SK-N-SH (cell line): ENCODE measurements around the gene ANO6. TPM values are rescaled to one million over a fixed set of nuclear protein-coding genes. Genes with fewer than 3 reads are reported as not detected.

Experiments
- CTCF ChIA-PET: fragments of 300-600, 350-600 bp; formaldehyde crosslinking; extraction: SDS; loops from one replicate; lab custom pipeline; 2021; lab: Yijun Ruan, JAX
- POLR2A ChIA-PET: fragments of 350-600 bp; sonication (Branson Sonifier 250); formaldehyde crosslinking; extraction: SDS; loops from one replicate; lab custom pipeline; 2020; ENCODE audit warnings: antibody characterized with exemption, inconsistent platforms; lab: Yijun Ruan, JAX
- DNase-seq: peaks from one replicate; pipeline ENCODE4 v3.0.0; 2012
- H2AFZ ChIP-seq: fragments of 200-600 bp; sonication (generic); 2 replicates; pipeline ENCODE4 v1.8.1; 2016; ENCODE audit warnings: antibody characterized with exemption, mild to moderate bottlenecking, low read depth
- H3F3A ChIP-seq: fragments of 200-600 bp; sonication (generic); replicated peaks from 2 replicates; pipeline ENCODE3; 2016; ENCODE audit warnings: antibody characterized with exemption, mild to moderate bottlenecking; ENCODE audit not compliant: insufficient read depth
- H3K27ac ChIP-seq, 2 experiments: fragments of 200-500 bp in 1 of 2; fragments of 200-600 bp in 1 of 2; sonication (Bioruptor generic) in 1 of 2; sonication (generic), shearing (Covaris generic) in 1 of 2; 2 replicates each; pipeline versions ENCODE4 v1.5.1 to v1.6.1; 2014 to 2016; ENCODE audit warnings: low read depth in 2 of 2, inconsistent platforms in 1 of 2, low read length in 1 of 2, mild to moderate bottlenecking in 1 of 2, mixed read lengths in 1 of 2
- H3K27me3 ChIP-seq: fragments of 200-600 bp; sonication (generic), shearing (Covaris generic); 2 replicates; pipeline ENCODE4 v1.6.1; 2016; ENCODE audit warnings: mixed run types; ENCODE audit not compliant: insufficient read depth
- H3K36me3 ChIP-seq, 2 experiments: fragments of 200-500 bp in 1 of 2; fragments of 200-600 bp in 1 of 2; sonication (Bioruptor generic) in 1 of 2; sonication (generic) in 1 of 2; replicated peaks in 1 of 2; 2 replicates each; pipeline versions ENCODE3 to v1.5.1; 2014 to 2016; ENCODE audit warnings: low read length in 1 of 2, mild to moderate bottlenecking in 1 of 2; ENCODE audit not compliant: insufficient read depth in 2 of 2, control insufficient read depth in 1 of 2
- H3K4me1 ChIP-seq, 2 experiments: fragments of 200-500 bp in 1 of 2; fragments of 200-600 bp in 1 of 2; sonication (Bioruptor generic) in 1 of 2; sonication (generic), shearing (Covaris generic) in 1 of 2; 2 replicates each; pipeline versions ENCODE4 v1.5.1 to v1.6.1; 2014 to 2016; ENCODE audit warnings: low read depth in 1 of 2, low read length in 1 of 2, mixed run types in 1 of 2; ENCODE audit not compliant: insufficient read depth in 2 of 2, control insufficient read depth in 1 of 2
- H3K4me2 ChIP-seq: fragments of 200-600 bp; sonication (generic), shearing (Covaris generic); 2 replicates; pipeline ENCODE4 v1.6.1; 2017; ENCODE audit warnings: mixed run types
- H3K4me3 ChIP-seq, 2 experiments: fragments of 200-500 bp in 1 of 2; fragments of 200-600 bp in 1 of 2; sonication (Bioruptor generic) in 1 of 2; sonication (generic), shearing (Covaris generic) in 1 of 2; 2 replicates each; pipeline versions ENCODE4 v1.5.1 to v1.8.1; 2014 to 2016; ENCODE audit warnings: low read depth in 2 of 2, inconsistent platforms in 1 of 2, low read length in 1 of 2, mild to moderate bottlenecking in 1 of 2, mixed read lengths in 1 of 2, moderate library complexity in 1 of 2
- H3K79me2 ChIP-seq: fragments of 200-600 bp; sonication (generic); 2 replicates; pipeline ENCODE4 v1.8.1; 2017; ENCODE audit warnings: mild to moderate bottlenecking; ENCODE audit not compliant: insufficient read depth
- H3K9ac ChIP-seq: fragments of 200-600 bp; sonication (generic); 2 replicates; pipeline ENCODE4 v1.6.1; 2017; ENCODE audit warnings: mixed run types
- H3K9me2 ChIP-seq: fragments of 200-600 bp; sonication (generic); 2 replicates; pipeline ENCODE4 v1.6.1; 2017; ENCODE audit warnings: mixed run types
- H3K9me3 ChIP-seq: fragments of 200-600 bp; sonication (generic); 2 replicates; pipeline ENCODE4 v1.6.1; 2017; ENCODE audit warnings: mixed run types, mild to moderate bottlenecking, moderate library complexity
- H4K20me1 ChIP-seq: fragments of 200-600 bp; sonication (generic); 2 replicates; pipeline ENCODE4 v1.6.1; 2017; ENCODE audit warnings: mild to moderate bottlenecking, mixed run types; ENCODE audit not compliant: insufficient read depth
- CHD2 ChIP-seq: fragments of 150-350 bp; IDR thresholded peaks from 2 replicates; pipeline ENCODE4 v1.6.1; 2018; ENCODE audit warnings: low read length; ENCODE audit not compliant: partially characterized antibody
- EP300 ChIP-seq, 2 experiments: IDR thresholded peaks; 2 replicates each; pipeline versions ENCODE4 v1.4.0 to v1.6.1; 2012; ENCODE audit warnings: borderline replicate concordance in 1 of 2, low read depth in 1 of 2, low read length in 1 of 2
- EZH2phosphoT487 ChIP-seq: fragments of 200-600 bp; sonication (generic); IDR thresholded peaks from 2 replicates; pipeline ENCODE4 v1.6.1; 2017; ENCODE audit warnings: low read depth, mixed run types, mild to moderate bottlenecking, antibody characterized with exemption, moderate library complexity, borderline replicate concordance
- JUND ChIP-seq: IDR thresholded peaks from 2 replicates; pipeline ENCODE4 v1.4.0; 2012
- NFIC ChIP-seq: IDR thresholded peaks from 2 replicates; pipeline ENCODE4 v1.4.0; 2012; ENCODE audit warnings: borderline replicate concordance
- NRF1 ChIP-seq: IDR thresholded peaks from 2 replicates; pipeline ENCODE4 v1.6.1; 2012; ENCODE audit warnings: low read depth, mild to moderate bottlenecking, low read length
- RAD21 ChIP-seq: IDR thresholded peaks from 2 replicates; pipeline ENCODE4 v1.6.1; 2012; ENCODE audit warnings: mild to moderate bottlenecking, low read length
- RCOR1 ChIP-seq: fragments of 150-350 bp; IDR thresholded peaks from 2 replicates; pipeline ENCODE4 v1.6.1; 2017; ENCODE audit warnings: antibody characterized with exemption, low read length
- RFX5 ChIP-seq: IDR thresholded peaks from 2 replicates; pipeline ENCODE4 v1.6.1; 2012; ENCODE audit warnings: mild to moderate bottlenecking, improper control_type of control experiment, low read length
- TEAD4 ChIP-seq: IDR thresholded peaks from 2 replicates; pipeline ENCODE4 v1.4.0; 2012; ENCODE audit warnings: mild to moderate bottlenecking, borderline replicate concordance; ENCODE audit not compliant: insufficient read depth
- WGBS: methylation state at CpG from one replicate; pipeline ENCODE4 v1.1.6; 2017; ENCODE audit warnings: low lambda C conversion rate; 5-methylcytosine and 5-hydroxymethylcytosine counted together
- polyA plus RNA-seq, 3 experiments: library from polyadenylated mRNA; depleted of rRNA; stranded (reverse); fragments of >200 nt; gene quantifications; 2 replicates each; pipeline ENCODE4 v1.2.3, GENCODE V29; 2012
- TF ChIP-seq, protein P1 (sequence below): fragments of 150-350 bp; IDR thresholded peaks from 2 replicates; pipeline ENCODE4 v1.6.1; 2017; ENCODE audit warnings: antibody characterized with exemption, low read length, low read depth, borderline replicate concordance

Gene ANO6
- polyA plus RNA-seq, 1 of the 3 experiments (the other 2 are of a cell fraction) = 20.1 TPM

DNA sequence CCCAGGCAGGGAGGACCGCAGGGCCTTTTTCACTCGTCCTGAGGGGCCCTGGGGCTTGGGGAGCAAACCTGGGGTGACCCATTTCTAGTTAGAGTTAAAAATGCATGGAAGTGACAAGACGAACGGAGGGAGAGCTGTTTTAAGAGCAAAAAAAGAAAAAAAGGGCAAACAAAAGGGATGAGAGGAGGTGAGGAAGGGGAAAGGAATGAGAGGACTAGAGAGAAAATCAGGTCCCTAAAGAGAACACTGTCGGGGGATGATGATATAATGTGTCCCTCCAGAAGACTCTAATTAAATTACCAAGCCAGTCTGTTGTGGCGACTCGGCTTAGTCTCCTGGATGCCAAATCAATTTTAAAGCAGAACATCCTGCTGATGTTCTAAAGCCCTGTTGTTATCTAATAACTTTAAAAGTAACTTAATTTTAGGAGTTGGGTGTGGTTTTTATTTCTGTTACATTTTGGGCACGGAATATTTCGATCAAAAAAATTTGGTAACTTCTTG, 1.1 kb downstream of the ANO6 start:
- peak; percentile 65 for DNase-seq
- peak overlapping the region; percentile 85 for H3K4me2 ChIP-seq
- no peaks in the 10 kb centered on the region for H3K9me2 ChIP-seq
- POLR2A ChIA-PET = no interaction called here
- no peaks in the 10 kb centered on the region for H3K36me3 ChIP-seq
- peak overlapping the region; percentile 86 to 92 for H3K4me3 ChIP-seq
- no peak overlapping the region for H2AFZ ChIP-seq
- peaks cover 71% of the 10 kb centered on the region for H3K79me2 ChIP-seq
- no peaks in the 10 kb centered on the region for H3K9me3 ChIP-seq
- H4K20me1 ChIP-seq = peaks cover 17% of the 10 kb centered on the region
- TF ChIP-seq RCOR1 (peak; percentile 28; the same call in 1 of the 2 replicates), NRF1 (no peak), EP300 (IDR thresholded peaks at IDR 0.05; ENCODE audit: borderline replicate concordance in 1 of 2, low read depth in 1 of 2, low read length in 1 of 2) (peak in 1 of 2 experiments; percentile 55; a peak in 1 of 4 replicates), RAD21 (0 out of 2 replicates have a peak, but pooled peaks have one; percentile 12)
- WGBS = under 1% methylated on average over 9 of the region's 9 CpGs
- CTCF ChIA-PET = interaction anchor here (0.7 to 3.8 kb wide), 9 partner anchors 9 to 215 kb away, joined by 3 to 16 read pairs (median 3); no protein-coding TSS in a partner anchor
- peaks cover 11% of the 10 kb centered on the region for H3F3A ChIP-seq
- H3K27ac ChIP-seq = peak overlapping the region; percentile 98 to 99
- H3K27me3 ChIP-seq = no peaks in the 10 kb centered on the region
- peaks cover 0 to 3% of the 10 kb centered on the region in 2 experiments; a peak in 2 of 4 replicates for H3K4me1 ChIP-seq
- H3K9ac ChIP-seq = peak overlapping the region; percentile 97

DNA sequence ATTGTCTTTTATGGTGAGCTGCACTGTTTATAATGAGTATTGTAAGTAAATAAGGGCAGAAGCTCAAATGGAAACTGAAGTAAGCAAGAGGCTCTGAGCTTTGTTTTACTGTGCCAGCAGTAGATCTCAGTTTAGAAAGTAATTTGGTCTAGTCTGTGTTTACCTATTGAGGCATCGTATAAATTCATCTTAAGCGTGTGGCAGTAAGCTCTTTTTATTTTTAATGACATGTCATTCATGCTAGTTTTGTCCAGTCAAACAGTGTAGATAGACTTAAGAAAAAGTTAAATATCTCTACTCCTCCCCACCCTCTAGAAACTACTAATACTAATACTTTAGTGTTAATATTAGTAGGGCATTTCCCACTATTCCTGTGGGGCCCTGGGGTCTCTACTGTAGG, 2.0 kb downstream of the ANO6 start:
- POLR2A ChIA-PET = no interaction called here
- H3K4me1 ChIP-seq = peaks cover 0 to 3% of the 10 kb centered on the region in 2 experiments; a peak in 2 of 4 replicates
- peak overlapping the region; percentile 85 for H3K4me2 ChIP-seq
- no peaks in the 10 kb centered on the region for H3K27me3 ChIP-seq
- no peaks in the 10 kb centered on the region for H3K9me3 ChIP-seq
- TF ChIP-seq JUND = no peak
- no peak for TF ChIP-seq NFIC
- TF ChIP-seq, protein P1, sequence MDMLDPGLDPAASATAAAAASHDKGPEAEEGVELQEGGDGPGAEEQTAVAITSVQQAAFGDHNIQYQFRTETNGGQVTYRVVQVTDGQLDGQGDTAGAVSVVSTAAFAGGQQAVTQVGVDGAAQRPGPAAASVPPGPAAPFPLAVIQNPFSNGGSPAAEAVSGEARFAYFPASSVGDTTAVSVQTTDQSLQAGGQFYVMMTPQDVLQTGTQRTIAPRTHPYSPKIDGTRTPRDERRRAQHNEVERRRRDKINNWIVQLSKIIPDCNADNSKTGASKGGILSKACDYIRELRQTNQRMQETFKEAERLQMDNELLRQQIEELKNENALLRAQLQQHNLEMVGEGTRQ = no peak
- no peak for TF ChIP-seq EZH2phosphoT487
- no peak for TF ChIP-seq CHD2
- TF ChIP-seq TEAD4 = no peak
- TF ChIP-seq RFX5 = no peak
- H3K36me3 ChIP-seq = peaks cover 0 to 5% of the 10 kb centered on the region in 2 experiments
- H3K9me2 ChIP-seq = no peaks in the 10 kb centered on the region
- CTCF ChIA-PET = interaction anchor here (0.9 to 3.8 kb wide), 4 partner anchors 9 to 171 kb away, joined by 3 to 16 read pairs (median 6); no protein-coding TSS in a partner anchor
- H4K20me1 ChIP-seq = peaks cover 21% of the 10 kb centered on the region
- peaks cover 11% of the 10 kb centered on the region for H3F3A ChIP-seq
- H2AFZ ChIP-seq = no peak overlapping the region
- H3K79me2 ChIP-seq = peaks cover 79% of the 10 kb centered on the region
- H3K9ac ChIP-seq = peak overlapping the region; percentile 97
- H3K27ac ChIP-seq = peak overlapping the region in 1 of 2 experiments; percentile 99; a peak in 3 of 4 replicates
- peak overlapping the region; percentile 86 to 92 for H3K4me3 ChIP-seq
- no peak for DNase-seq
- 68% methylated on average over 2 of the region's 2 CpGs for WGBS
